ENCODE data around the gene TRIM17.

- TF ChIP-seq CTCF (conservative IDR thresholded peaks at IDR 0.05; ENCODE audit: low read depth, low read length): no peak
- TF ChIP-seq EZH2 (IDR thresholded peaks at IDR 0.05; ENCODE audit: borderline replicate concordance, low read depth, low read length, poor library complexity, severe bottlenecking): no peak
Measured at GRCh38 chr1:228362141-228362883, 54.3 kb downstream of the TRIM17 start.
